Calu3 (cell line): ENCODE measurements around the gene HS3ST3A1. TPM values are rescaled to one million over a fixed set of nuclear protein-coding genes. Genes with fewer than 3 reads are reported as not detected.

Source experiments
- BruUV-seq: library from RNA; stranded (reverse); fragments of 400-500 nt; replicated peaks from 2 replicates; lab custom pipeline; 2021; lab: Mats Ljungman, UMichigan
- CTCF ChIA-PET: fragments of 300-600 bp; sonication (Branson Sonifier 250); formaldehyde crosslinking; loops from one replicate; lab custom pipeline; 2022; ENCODE audit warnings: antibody characterized with exemption; lab: Charles Lee
- DNase-seq: peaks from one replicate; pipeline ENCODE4 v3.0.0; 2022
- H3K27ac Mint-ChIP-seq: one replicate; pipeline ENCODE4 v1.8.0; 2022; ENCODE audit warnings: mixed read lengths; ENCODE audit not compliant: unreplicated experiment
- H3K27me3 Mint-ChIP-seq: one replicate; pipeline ENCODE4 v1.8.0; 2022; ENCODE audit warnings: mixed read lengths; ENCODE audit not compliant: unreplicated experiment
- H3K36me3 Mint-ChIP-seq: one replicate; pipeline ENCODE4 v1.8.0; 2022; ENCODE audit warnings: mild to moderate bottlenecking, moderate library complexity, mixed read lengths; ENCODE audit not compliant: insufficient read depth, unreplicated experiment
- H3K4me1 Mint-ChIP-seq: one replicate; pipeline ENCODE4 v1.8.0; 2022; ENCODE audit warnings: mild to moderate bottlenecking, low read depth, mixed read lengths; ENCODE audit not compliant: unreplicated experiment
- H3K4me3 Mint-ChIP-seq: one replicate; pipeline ENCODE4 v1.8.0; 2022; ENCODE audit warnings: mild to moderate bottlenecking, low read depth, moderate library complexity, mixed read lengths; ENCODE audit not compliant: unreplicated experiment
- H3K9me3 Mint-ChIP-seq: one replicate; pipeline ENCODE4 v1.8.0; 2022; ENCODE audit warnings: low read depth, mixed read lengths; ENCODE audit not compliant: unreplicated experiment
- intact Hi-C: fragments of 100-400 bp; cut with micrococcal nuclease; formaldehyde crosslinking; loops from one replicate; pipeline ENCODE4 v1.10.0; 2022; ENCODE audit not compliant: unreplicated experiment
- total RNA-seq: library from RNA; stranded (reverse); gene quantifications from 2 replicates; pipeline ENCODE4 v1.2.3, GENCODE V29; 2022
- TF ChIP-seq, protein P1 (sequence below): fragments of 200-600 bp; IDR thresholded peaks from one replicate; pipeline ENCODE4 v1.8.0; 2022; ENCODE audit warnings: antibody characterized with exemption; ENCODE audit not compliant: unreplicated experiment

Gene HS3ST3A1
- total RNA-seq, 1 experiment from 2014 or later: not detected

DNA sequence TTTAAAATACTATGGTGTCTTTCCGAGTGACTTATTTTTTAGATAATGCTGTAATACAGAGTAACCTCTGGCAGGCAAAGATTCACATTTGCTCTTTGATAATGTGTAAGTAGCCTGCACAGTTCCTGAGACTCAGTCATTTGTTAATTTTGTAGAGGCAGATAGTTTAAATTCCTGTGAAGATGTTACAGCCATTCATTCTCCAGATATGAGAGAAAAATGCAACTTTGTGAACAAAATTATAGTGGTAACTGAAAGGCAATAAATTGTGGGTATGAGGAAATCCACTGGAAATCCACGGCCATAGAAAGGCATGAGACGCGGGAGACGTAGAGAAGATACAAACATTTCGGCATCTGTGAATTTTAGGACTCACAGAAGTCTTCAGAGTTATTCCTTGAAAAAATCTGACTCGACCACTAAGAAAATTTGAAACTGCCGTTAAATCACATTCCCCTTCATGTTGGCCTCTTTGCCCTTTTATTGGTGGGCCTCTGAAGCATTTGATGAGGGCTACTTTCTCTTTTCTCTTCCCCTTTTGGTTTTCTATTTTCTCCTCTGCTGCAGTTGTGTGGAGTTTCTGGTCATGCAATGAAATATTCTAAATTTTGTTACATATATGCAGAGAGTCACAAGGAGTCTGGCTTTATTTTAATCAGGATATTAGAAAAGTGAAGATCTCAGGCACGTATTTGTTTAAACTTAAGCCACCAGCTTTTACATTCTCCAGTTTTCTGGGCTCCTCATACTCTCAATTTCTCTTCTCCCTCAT, 18.8 kb downstream of the HS3ST3A1 start:
- H3K4me3 Mint-ChIP-seq: no peak overlapping the region
- intact Hi-C loops: no loop called here
- H3K36me3 Mint-ChIP-seq: no peaks in the 10 kb centered on the region
- peaks cover 8% of the 10 kb centered on the region for H3K9me3 Mint-ChIP-seq
- H3K27me3 Mint-ChIP-seq: no peaks in the 10 kb centered on the region
- CTCF ChIA-PET: no interaction called here
- TF ChIP-seq, protein P1, sequence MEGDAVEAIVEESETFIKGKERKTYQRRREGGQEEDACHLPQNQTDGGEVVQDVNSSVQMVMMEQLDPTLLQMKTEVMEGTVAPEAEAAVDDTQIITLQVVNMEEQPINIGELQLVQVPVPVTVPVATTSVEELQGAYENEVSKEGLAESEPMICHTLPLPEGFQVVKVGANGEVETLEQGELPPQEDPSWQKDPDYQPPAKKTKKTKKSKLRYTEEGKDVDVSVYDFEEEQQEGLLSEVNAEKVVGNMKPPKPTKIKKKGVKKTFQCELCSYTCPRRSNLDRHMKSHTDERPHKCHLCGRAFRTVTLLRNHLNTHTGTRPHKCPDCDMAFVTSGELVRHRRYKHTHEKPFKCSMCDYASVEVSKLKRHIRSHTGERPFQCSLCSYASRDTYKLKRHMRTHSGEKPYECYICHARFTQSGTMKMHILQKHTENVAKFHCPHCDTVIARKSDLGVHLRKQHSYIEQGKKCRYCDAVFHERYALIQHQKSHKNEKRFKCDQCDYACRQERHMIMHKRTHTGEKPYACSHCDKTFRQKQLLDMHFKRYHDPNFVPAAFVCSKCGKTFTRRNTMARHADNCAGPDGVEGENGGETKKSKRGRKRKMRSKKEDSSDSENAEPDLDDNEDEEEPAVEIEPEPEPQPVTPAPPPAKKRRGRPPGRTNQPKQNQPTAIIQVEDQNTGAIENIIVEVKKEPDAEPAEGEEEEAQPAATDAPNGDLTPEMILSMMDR: no peak
- DNase-seq: no peak
- H3K27ac Mint-ChIP-seq: no peak overlapping the region
- no TSS peak for BruUV-seq
- no peaks in the 10 kb centered on the region for H3K4me1 Mint-ChIP-seq

DNA sequence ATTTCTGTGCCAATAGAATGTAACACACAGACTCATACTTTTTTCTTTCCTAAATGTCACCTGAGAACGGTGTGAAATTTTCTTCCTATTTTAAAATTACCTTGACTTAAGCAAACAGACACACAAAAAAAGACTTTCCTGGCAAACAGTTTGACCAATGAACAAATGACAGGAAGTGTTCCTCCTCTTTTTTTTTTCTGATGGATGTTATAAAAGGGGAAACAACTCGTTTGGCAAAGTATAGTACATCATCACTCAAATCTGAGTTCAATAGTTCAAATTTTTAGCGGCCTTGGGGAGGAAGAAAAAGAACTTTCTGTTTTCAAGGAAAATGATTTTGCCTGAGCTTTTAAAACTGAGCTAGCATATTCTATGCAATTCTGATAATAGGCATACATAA, 19.8 kb downstream of the HS3ST3A1 start:
- BruUV-seq: no TSS peak
- intact Hi-C loops: no loop called here
- no peak overlapping the region for H3K4me3 Mint-ChIP-seq
- H3K27me3 Mint-ChIP-seq: no peaks in the 10 kb centered on the region
- CTCF ChIA-PET: no interaction called here
- H3K36me3 Mint-ChIP-seq: no peaks in the 10 kb centered on the region
- H3K27ac Mint-ChIP-seq: no peak overlapping the region
- H3K9me3 Mint-ChIP-seq: peaks cover 8% of the 10 kb centered on the region
- TF ChIP-seq, protein P1: no peak
- H3K4me1 Mint-ChIP-seq: no peaks in the 10 kb centered on the region
- DNase-seq: no peak

DNA sequence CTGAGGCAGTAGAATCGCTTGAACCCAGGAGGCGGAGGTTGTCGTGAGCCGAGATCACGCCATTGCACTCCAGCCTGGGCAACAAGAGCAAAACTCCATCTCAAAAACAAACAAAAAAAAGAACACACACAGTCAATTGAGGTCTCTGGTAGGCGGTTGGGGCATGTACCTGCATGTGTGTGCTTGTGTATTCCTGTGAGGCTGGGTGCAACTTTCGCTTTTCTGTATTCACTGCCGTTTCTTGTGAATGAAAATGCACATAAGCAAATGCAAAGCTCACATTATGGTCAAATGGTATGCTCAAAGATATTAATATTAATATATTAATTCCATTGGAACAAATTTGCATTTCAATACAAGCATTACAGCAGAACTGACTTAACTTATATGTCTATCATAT, 20.9 kb downstream of the HS3ST3A1 start:
- no peaks in the 10 kb centered on the region for H3K36me3 Mint-ChIP-seq
- H3K27me3 Mint-ChIP-seq: no peaks in the 10 kb centered on the region
- H3K9me3 Mint-ChIP-seq: peaks cover 10% of the 10 kb centered on the region
- H3K27ac Mint-ChIP-seq: no peak overlapping the region
- intact Hi-C loops: no loop called here
- TF ChIP-seq, protein P1: no peak
- H3K4me1 Mint-ChIP-seq: no peaks in the 10 kb centered on the region
- CTCF ChIA-PET: no interaction called here
- H3K4me3 Mint-ChIP-seq: no peak overlapping the region
- BruUV-seq: no TSS peak
- no peak for DNase-seq

DNA sequence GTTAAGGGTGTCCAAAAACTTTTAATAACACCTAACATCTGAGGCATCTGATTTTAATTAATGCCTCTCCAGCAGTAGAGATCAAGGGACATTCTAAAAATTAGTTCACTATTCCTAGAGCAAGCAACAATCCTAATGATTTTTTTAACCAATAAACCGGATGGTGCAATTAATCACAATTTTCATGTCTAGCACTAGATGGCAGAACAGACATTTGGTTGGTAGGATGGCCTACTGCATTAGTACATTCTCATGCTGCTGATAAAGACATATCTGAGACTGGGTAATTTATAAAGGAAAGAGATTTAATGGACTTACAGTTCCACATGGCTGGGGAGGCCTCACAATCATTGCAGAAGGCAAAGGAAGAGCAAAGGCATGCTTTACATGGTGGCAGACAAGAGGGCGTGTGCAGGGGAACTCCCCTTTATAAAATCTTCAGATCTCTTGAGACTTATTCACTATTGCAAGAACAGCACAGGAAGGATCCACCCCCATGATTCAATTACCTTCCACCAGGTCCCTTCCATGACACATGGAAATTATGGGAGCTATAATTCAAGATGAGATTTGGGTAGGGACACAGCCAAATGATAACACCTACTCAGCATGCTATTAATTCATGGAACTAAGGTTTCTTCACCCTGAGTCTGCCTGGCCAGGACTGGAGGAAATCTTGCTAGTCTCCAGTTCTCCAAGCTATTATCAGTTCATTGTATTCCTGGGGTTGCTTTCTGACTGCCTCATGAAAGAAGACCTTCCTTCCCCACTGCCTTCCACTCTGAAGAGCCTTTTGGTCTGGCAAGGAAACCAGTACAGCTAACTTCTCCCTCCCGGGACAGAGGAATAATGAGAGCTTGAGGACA, 24.8 kb downstream of the HS3ST3A1 start:
- intact Hi-C loops: no loop called here
- Mint-ChIP-seq H3K9me3 (peaks cover 18% of the 10 kb centered on the region), H3K4me1 (no peaks in the 10 kb centered on the region), H3K36me3 (no peaks in the 10 kb centered on the region), H3K27me3 (no peaks in the 10 kb centered on the region), H3K27ac (no peak overlapping the region), H3K4me3 (no peak overlapping the region)
- no peak for DNase-seq
- no TSS peak for BruUV-seq
- CTCF ChIA-PET: no interaction called here
- TF ChIP-seq, protein P1: no peak
